Mesendoderm (in vitro differentiated cells): ENCODE results near the gene CAPN12.

ENCODE experiments used
- DNase-seq: peaks from one replicate; pipeline ENCODE4 v3.0.0; 2013
- H2AK5ac ChIP-seq: 2 replicates; pipeline ENCODE4 v1.6.1; 2013; ENCODE audit warnings: low read length, inconsistent platforms
- H2BK120ac ChIP-seq: 2 replicates; pipeline ENCODE4 v1.6.1; 2013; ENCODE audit warnings: low read depth, mild to moderate bottlenecking, low read length, moderate library complexity, mixed read lengths
- H2BK15ac ChIP-seq: replicated peaks from 2 replicates; pipeline ENCODE4 v1.6.1; 2013; ENCODE audit warnings: low read depth, mild to moderate bottlenecking, moderate library complexity
- H2BK5ac ChIP-seq: 2 replicates; pipeline ENCODE4 v1.6.1; 2013; ENCODE audit warnings: low read length, inconsistent platforms
- H3K18ac ChIP-seq: 2 replicates; pipeline ENCODE4 v1.6.1; 2013; ENCODE audit warnings: mild to moderate bottlenecking, low read length, mixed read lengths
- H3K23ac ChIP-seq: one replicate; pipeline ENCODE4 v1.6.1; 2013; ENCODE audit warnings: low read length
- H3K27ac ChIP-seq: 2 replicates; pipeline ENCODE4 v1.5.1; 2013; ENCODE audit warnings: low read depth, mild to moderate bottlenecking, inconsistent platforms, low read length, moderate library complexity
- H3K27me3 ChIP-seq: 2 replicates; pipeline ENCODE4 v1.6.1; 2013; ENCODE audit warnings: low read length, control low read depth, mild to moderate bottlenecking, inconsistent platforms; ENCODE audit not compliant: insufficient read depth, poor library complexity
- H3K36me3 ChIP-seq: 2 replicates; pipeline ENCODE4 v1.6.1; 2013; ENCODE audit warnings: low read length, inconsistent platforms; ENCODE audit not compliant: control insufficient read depth, insufficient read depth
- H3K4ac ChIP-seq: one replicate; pipeline ENCODE4 v1.6.1; 2013; ENCODE audit warnings: low read depth, mild to moderate bottlenecking, low read length, moderate library complexity
- H3K4me1 ChIP-seq: 2 replicates; pipeline ENCODE4 v1.6.1; 2013; ENCODE audit warnings: low read depth, low read length, inconsistent platforms; ENCODE audit not compliant: control insufficient read depth
- H3K4me2 ChIP-seq: 2 replicates; pipeline ENCODE4 v1.6.1; 2013; ENCODE audit warnings: low read length
- H3K4me3 ChIP-seq: 2 replicates; pipeline ENCODE4 v1.5.1; 2013; ENCODE audit warnings: mild to moderate bottlenecking, low read length
- H3K56ac ChIP-seq: one replicate; pipeline ENCODE4 v1.6.1; 2013; ENCODE audit warnings: low read length
- H3K79me1 ChIP-seq: 2 replicates; pipeline ENCODE4 v1.6.1; 2013; ENCODE audit warnings: low read length, inconsistent platforms
- H3K79me2 ChIP-seq: 2 replicates; pipeline ENCODE4 v1.6.1; 2013; ENCODE audit warnings: mild to moderate bottlenecking, low read length; ENCODE audit not compliant: control insufficient read depth, insufficient read depth
- H3K9ac ChIP-seq: 2 replicates; pipeline ENCODE4 v1.6.1; 2013; ENCODE audit warnings: low read length, inconsistent platforms
- H4K5ac ChIP-seq: one replicate; pipeline ENCODE4 v1.6.1; 2013; ENCODE audit warnings: low read length
- H4K8ac ChIP-seq: one replicate; pipeline ENCODE4 v1.6.1; 2013; ENCODE audit warnings: low read depth, mild to moderate bottlenecking, control low read depth, low read length, moderate library complexity
- WGBS: extraction: QIAGEN DNeasy Blood & Tissue Kit; methylation state at CpG from one replicate; pipeline ENCODE4 v1.1.7; 2013; ENCODE audit warnings: low lambda C conversion rate, missing lambda C conversion rate; ENCODE audit not compliant: insufficient coverage; ENCODE audit errors: extremely low coverage; 5-methylcytosine and 5-hydroxymethylcytosine counted together

The CAPN12 gene

DNA sequence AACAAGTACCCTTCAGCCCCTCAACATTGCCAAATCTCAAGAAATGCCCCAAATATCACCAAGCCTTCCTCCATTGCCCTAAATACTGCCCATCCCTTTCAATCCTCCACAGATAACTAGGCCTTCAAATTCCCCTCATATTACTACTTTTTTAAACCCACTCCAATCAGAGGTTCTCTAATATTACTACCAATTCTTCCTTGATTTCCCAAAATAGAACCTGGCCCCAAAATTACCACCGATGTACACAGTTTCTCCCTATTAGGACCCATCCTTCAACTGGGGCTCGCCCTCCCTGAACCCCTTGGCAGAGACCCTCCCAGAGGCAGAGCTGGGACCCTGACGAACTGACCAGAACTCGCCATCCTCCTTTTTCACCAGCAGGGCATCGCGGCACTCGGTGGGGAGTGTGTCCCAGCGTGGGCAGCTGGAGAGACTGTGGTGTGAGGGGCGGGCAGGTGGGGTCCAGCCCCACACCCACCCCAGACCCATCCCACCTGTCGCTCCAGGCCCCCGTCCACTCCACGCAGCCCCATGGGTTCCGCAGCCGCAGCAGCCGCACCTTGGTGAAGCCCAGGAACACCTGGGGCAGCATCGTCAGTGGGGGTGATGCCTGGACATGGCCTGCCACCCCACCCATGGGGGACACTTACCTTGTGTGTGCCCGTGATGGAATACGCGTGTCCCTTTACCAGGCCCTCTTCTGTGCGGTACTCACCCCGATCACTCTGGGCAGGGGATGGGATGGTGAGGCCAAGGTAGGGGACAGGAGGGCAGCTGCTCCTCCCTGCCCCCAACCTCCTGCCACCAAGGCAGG lies 6.1 kb downstream of the CAPN12 start:
- H4K8ac ChIP-seq, result no peak overlapping the region
- no peak overlapping the region for H3K23ac ChIP-seq
- no peak overlapping the region for H4K5ac ChIP-seq
- H3K79me1 ChIP-seq, result no peaks in the 10 kb centered on the region
- no peaks in the 10 kb centered on the region for H3K79me2 ChIP-seq
- H3K4me2 ChIP-seq, result no peak overlapping the region
- WGBS, result no CpG with 5 or more reads among the region's 21 CpGs
- no peak for DNase-seq
- no peak overlapping the region for H2BK5ac ChIP-seq
- no peak overlapping the region for H2AK5ac ChIP-seq
- H3K27me3 ChIP-seq, result no peaks in the 10 kb centered on the region
- H3K36me3 ChIP-seq, result no peaks in the 10 kb centered on the region
- H3K27ac ChIP-seq, result no peak overlapping the region
- H2BK15ac ChIP-seq, result no peak overlapping the region
- no peaks in the 10 kb centered on the region for H3K4me1 ChIP-seq
- no peak overlapping the region for H3K56ac ChIP-seq
- no peak overlapping the region for H3K9ac ChIP-seq
- H3K18ac ChIP-seq, result no peak overlapping the region
- no peak overlapping the region for H2BK120ac ChIP-seq
- no peak overlapping the region for H3K4me3 ChIP-seq
- no peak overlapping the region for H3K4ac ChIP-seq

DNA sequence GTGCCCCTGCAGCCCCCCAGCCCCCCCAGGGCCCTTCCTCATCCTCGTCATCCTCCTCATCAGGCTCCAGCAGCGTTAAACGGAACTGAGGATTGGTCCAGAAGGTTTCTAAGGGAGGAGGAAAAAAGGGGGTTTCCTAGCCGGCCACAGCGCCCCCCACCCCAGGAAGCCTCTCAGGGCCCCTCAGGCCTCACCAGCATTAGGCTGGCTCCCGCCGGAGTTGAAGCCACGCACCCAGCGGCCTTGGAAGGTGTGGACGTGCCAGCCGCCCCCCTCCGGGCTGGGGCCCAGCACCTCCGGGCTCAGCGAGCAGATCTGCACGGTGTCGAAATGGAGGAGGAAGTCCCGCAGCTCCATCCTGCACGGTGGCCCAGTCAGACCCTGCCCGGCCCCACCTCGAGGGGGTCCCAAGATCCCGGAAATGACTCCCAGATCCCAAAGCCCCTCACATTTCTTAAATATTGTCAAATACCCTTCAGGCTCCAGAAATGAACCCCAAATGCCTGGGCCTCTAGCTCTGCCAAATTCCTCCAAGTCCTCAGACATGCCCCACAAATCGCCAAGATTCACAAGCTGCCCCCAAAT lies 6.9 kb downstream of the CAPN12 start:
- Histone ChIP-seq H3K23ac (no peak overlapping the region), H2BK120ac (no peak overlapping the region), H3K79me2 (no peaks in the 10 kb centered on the region), H3K36me3 (no peaks in the 10 kb centered on the region), H2BK15ac (no peak overlapping the region), H4K5ac (no peak overlapping the region), H2AK5ac (no peak overlapping the region), H2BK5ac (no peak overlapping the region), H3K27ac (no peak overlapping the region), H3K4me3 (no peak overlapping the region), H3K79me1 (no peaks in the 10 kb centered on the region), H4K8ac (no peak overlapping the region), H3K18ac (peak overlapping the region; percentile 70), H3K56ac (peak overlapping the region; percentile 56), H3K4me2 (no peak overlapping the region), H3K27me3 (no peaks in the 10 kb centered on the region), H3K9ac (no peak overlapping the region), H3K4me1 (no peaks in the 10 kb centered on the region), H3K4ac (peak overlapping the region; percentile 49)
- WGBS, result no CpG with 5 or more reads among the region's 22 CpGs
- no peak for DNase-seq

DNA sequence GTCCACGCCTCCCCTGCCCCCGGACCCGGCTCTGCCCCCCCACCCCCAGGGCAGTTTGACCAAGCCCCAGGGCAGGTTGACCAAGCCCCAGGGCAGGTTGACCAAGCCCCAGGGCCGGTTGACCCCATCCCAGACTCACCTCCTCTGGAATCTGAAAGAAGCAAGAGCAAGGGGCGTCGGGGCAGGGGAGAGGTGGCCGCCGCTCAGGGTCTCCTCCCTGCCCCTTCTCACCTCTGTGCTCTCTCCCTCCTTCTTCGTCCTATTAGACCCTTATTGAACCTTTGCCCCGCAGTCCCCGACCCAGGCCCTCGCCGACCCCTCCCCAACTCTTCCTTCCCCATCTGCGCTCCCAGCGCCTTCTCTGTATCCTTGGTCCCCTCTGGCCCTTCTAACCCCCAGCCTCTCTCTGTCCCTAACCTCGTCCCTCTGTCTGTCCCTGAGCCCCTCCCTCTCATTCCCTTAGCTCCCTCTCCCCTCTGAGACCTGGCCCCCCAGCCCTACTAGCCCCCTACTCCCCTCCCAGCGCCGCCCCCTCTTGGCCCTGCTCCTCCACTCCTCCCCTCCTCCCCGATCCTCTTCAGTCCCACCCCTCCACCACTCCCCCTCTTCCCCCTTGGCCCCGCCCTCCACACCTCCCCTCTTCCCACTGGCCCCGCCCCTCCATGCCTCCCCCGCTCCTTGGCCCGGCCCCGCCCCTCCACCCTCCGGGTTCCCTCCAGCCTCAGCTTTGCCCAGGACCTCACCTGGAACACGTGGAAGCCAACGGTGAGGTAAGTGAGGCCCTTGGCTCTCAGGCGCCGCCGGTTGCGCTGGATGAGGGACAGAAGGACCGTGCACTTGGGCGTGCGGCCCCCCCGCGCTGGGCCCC lies 7.6 kb downstream of the CAPN12 start:
- DNase-seq, result peak; percentile 87
- WGBS, result no CpG with 5 or more reads among the region's 36 CpGs
- H3K4me3 ChIP-seq, result no peak overlapping the region
- no peak overlapping the region for H3K9ac ChIP-seq
- H3K56ac ChIP-seq, result peak overlapping the region; percentile 73
- H3K27me3 ChIP-seq, result no peaks in the 10 kb centered on the region
- H3K4me2 ChIP-seq, result peak overlapping the region; percentile 21
- H2AK5ac ChIP-seq, result no peak overlapping the region
- H2BK120ac ChIP-seq, result no peak overlapping the region
- no peak overlapping the region for H4K8ac ChIP-seq
- H3K79me1 ChIP-seq, result no peaks in the 10 kb centered on the region
- no peak overlapping the region for H3K23ac ChIP-seq
- no peaks in the 10 kb centered on the region for H3K79me2 ChIP-seq
- H3K4me1 ChIP-seq, result no peaks in the 10 kb centered on the region
- no peak overlapping the region for H3K27ac ChIP-seq
- H2BK15ac ChIP-seq, result no peak overlapping the region
- H4K5ac ChIP-seq, result no peak overlapping the region
- peak overlapping the region; percentile 49 for H3K4ac ChIP-seq
- peaks cover 2% of the 10 kb centered on the region for H3K36me3 ChIP-seq
- H3K18ac ChIP-seq, result peak overlapping the region; percentile 70
- H2BK5ac ChIP-seq, result no peak overlapping the region

DNA sequence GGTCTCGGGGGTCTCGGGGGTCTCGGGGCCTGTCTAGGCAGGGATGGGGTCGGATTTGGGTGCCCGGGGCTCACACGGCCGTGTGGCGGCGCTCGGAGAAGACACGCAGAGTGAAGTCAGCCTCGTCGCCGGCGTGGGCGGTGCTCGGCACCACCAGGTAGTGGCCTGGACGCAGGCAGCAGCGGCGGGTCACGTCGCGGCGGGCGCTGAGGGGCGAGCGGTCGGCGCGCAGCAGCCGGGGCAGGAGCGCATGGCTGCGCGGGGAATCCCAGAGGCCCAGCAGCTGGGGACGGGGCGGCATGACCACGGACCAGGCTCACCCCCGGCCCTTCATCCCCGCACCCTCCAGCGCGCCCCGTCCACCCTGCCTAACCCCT lies 8.2 kb downstream of the CAPN12 start:
- H3K9ac ChIP-seq, result no peak overlapping the region
- H3K27ac ChIP-seq, result no peak overlapping the region
- no peaks in the 10 kb centered on the region for H3K79me1 ChIP-seq
- no CpG with 5 or more reads among the region's 42 CpGs for WGBS
- no peak overlapping the region for H3K23ac ChIP-seq
- no peak overlapping the region for H4K8ac ChIP-seq
- peak overlapping the region; percentile 25 for H3K56ac ChIP-seq
- peak; percentile 61 for DNase-seq
- H3K36me3 ChIP-seq, result peaks cover 2% of the 10 kb centered on the region
- no peak overlapping the region for H2BK5ac ChIP-seq
- no peaks in the 10 kb centered on the region for H3K27me3 ChIP-seq
- H3K79me2 ChIP-seq, result no peaks in the 10 kb centered on the region
- no peak overlapping the region for H2AK5ac ChIP-seq
- no peak overlapping the region for H2BK15ac ChIP-seq
- H3K4me1 ChIP-seq, result no peaks in the 10 kb centered on the region
- H3K4ac ChIP-seq, result no peak overlapping the region
- H2BK120ac ChIP-seq, result no peak overlapping the region
- H4K5ac ChIP-seq, result no peak overlapping the region
- H3K4me3 ChIP-seq, result no peak overlapping the region
- no peak overlapping the region for H3K18ac ChIP-seq
- H3K4me2 ChIP-seq, result peak overlapping the region; percentile 23

DNA sequence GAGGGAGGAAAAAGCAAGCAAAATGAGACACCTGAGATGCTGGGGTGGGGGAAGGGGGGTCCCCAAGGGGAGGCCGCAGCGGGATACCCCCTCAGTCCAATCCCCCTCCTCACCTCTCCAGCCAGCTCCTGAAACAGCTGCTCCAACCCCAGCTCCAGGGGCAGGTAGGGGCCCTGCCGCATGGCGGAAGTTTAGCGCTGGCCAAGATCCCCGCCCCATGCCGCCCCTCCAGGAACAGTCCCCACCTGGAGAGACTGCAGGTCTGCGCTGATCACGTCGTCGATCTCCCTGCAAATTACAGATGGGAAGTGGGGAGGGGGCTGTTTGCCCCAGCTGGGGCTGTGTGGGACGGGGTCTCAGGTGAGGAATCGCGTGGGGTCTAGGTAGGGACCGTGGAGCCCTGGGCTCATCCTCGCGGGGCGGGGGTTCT lies 9.0 kb downstream of the CAPN12 start:
- peak overlapping the region; percentile 12 for H3K27ac ChIP-seq

More for the DNA sequence above, 9.0 kb downstream of the CAPN12 start:
- peak overlapping the region; percentile 81 for H3K56ac ChIP-seq
- H4K8ac ChIP-seq, result no peak overlapping the region
- no peak overlapping the region for H3K23ac ChIP-seq
- H2BK15ac ChIP-seq, result no peak overlapping the region
- no peak overlapping the region for H4K5ac ChIP-seq
- H3K79me2 ChIP-seq, result no peaks in the 10 kb centered on the region
- peak; percentile 82 for DNase-seq
- H2BK5ac ChIP-seq, result no peak overlapping the region
- WGBS, result no CpG with 5 or more reads among the region's 18 CpGs
- H3K4me1 ChIP-seq, result no peaks in the 10 kb centered on the region
- peak overlapping the region; percentile 55 for H3K4me2 ChIP-seq
- H2AK5ac ChIP-seq, result no peak overlapping the region
- no peak overlapping the region for H3K4ac ChIP-seq
- H2BK120ac ChIP-seq, result no peak overlapping the region
- peaks cover 5% of the 10 kb centered on the region for H3K36me3 ChIP-seq
- H3K9ac ChIP-seq, result peak overlapping the region; percentile 49
- H3K79me1 ChIP-seq, result no peaks in the 10 kb centered on the region
- H3K4me3 ChIP-seq, result peak overlapping the region; percentile 31
- no peaks in the 10 kb centered on the region for H3K27me3 ChIP-seq
- peak overlapping the region; percentile 20 for H3K18ac ChIP-seq
